Measurements from ENCODE around the gene LRRC4C. TPM values are rescaled to one million over a fixed set of nuclear protein-coding genes. Genes with fewer than 3 reads are reported as not detected.

Gene LRRC4C
- total RNA-seq, 1 experiment from 2014 or later, result not detected

DNA sequence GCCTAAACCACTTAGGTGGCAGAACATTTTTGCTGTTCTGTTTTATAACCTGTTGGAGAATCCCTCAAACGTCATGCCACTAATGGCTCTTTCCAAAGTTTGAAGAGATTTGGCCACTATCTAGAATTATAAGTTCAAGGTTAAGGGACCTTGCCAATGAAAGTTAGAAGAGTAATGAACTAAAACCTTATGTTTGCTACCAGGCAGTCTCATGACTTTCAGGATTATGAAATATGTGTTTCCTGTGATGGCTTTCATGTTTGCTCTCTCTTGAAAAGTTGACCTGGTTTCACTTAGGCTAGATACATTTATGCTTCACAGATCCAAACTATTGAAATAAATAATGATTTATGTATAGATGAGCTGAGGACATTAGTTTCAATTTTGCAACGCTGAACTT is 340.0 kb downstream of the LRRC4C start:
- BruUV-seq (replicated peaks), result no TSS peak
- Histone ChIP-seq H3K79me2 (ENCODE audit: low read length) (no peaks in the 10 kb centered on the region), H4K20me1 (ENCODE audit: low read length) (no peaks in the 10 kb centered on the region), H3F3A (ENCODE audit: low read length, unreplicated experiment) (no peaks in the 10 kb centered on the region), H3K27ac (ENCODE audit: low read length) (no peak overlapping the region), H3K4me1 (ENCODE audit: insufficient read depth, low read length) (no peaks in the 10 kb centered on the region), H3K9ac (ENCODE audit: low read length) (no peak overlapping the region), H3K4me2 (ENCODE audit: low read length) (no peak overlapping the region), H3K4me3 (ENCODE audit: low read length) (no peak overlapping the region), H3K9me2 (replicated peaks; ENCODE audit: low read length) (no peaks in the 10 kb centered on the region), H3K36me3 (ENCODE audit: low read depth, low read length) (no peaks in the 10 kb centered on the region), H3K27me3 (ENCODE audit: low read length) (no peaks in the 10 kb centered on the region), H3K9me3 (ENCODE audit: low read length) (no peaks in the 10 kb centered on the region), H2AFZ (ENCODE audit: low read length) (no peak overlapping the region)
- TF ChIP-seq EZH2 (IDR thresholded peaks at IDR 0.05; ENCODE audit: low read length, unreplicated experiment), result no peak
- no peak for TF ChIP-seq CTCF (conservative IDR thresholded peaks at IDR 0.05; ENCODE audit: low read depth, low read length)
- DNase-seq, result no peak
- CTCF ChIA-PET, result no interaction called here
- POLR2A ChIA-PET (ENCODE audit: unreplicated experiment), result no interaction called here
- intact Hi-C loops (cut with micrococcal nuclease), result no loop called here
- no peak for ATAC-seq

DNA sequence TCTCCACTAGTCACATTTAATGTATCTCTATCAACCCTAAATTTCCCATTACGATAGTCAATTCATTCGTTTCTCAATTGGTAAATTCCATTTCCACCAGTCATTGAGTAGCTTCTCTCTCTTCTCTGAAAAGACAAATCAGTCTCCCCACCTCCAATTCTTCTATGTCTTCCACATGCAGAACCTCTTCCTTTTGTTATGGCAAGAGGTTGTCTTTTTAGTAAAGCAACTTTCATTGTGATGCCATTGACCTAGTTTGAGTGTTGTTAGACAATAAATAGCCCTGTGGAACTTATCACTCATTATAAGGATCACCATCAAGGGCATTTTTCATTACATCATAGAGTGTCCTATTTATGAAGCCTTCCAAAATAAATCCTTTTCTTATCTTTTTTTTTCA is 340.9 kb downstream of the LRRC4C start:
- no peak overlapping the region for H2AFZ ChIP-seq (ENCODE audit: low read length)
- TF ChIP-seq EZH2 (IDR thresholded peaks at IDR 0.05; ENCODE audit: low read length, unreplicated experiment) (no peak), EZH2phosphoT487 (IDR thresholded peaks at IDR 0.05; ENCODE audit: borderline replicate concordance, low read length) (no peak), CTCF (conservative IDR thresholded peaks at IDR 0.05; ENCODE audit: low read depth, low read length) (no peak)
- intact Hi-C loops (cut with micrococcal nuclease), result no loop called here

DNA sequence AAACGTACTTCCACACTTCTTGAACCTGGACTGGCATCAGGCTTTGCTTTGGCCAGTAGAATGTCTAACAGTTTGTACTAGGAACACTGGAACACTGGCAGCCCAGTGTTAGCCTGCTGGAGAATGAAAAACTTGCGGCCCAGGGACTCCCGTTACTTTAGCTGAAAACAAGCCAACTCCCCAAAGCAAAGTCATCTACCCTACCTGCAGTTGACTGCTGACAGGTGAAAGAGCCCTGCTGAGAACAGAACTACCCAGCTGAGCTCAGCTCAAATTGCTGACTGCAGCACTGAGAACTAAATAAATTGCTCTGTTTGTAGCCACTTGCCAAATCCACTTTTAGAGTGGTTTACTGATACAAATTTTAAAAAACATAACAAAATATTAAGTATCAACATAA is 342.5 kb downstream of the LRRC4C start:
- Histone ChIP-seq H3K36me3 (ENCODE audit: low read depth, low read length) (no peaks in the 10 kb centered on the region), H3K27ac (ENCODE audit: low read length) (no peak overlapping the region), H3K27me3 (ENCODE audit: low read length) (no peaks in the 10 kb centered on the region), H3K9ac (ENCODE audit: low read length) (no peak overlapping the region), H3K4me1 (ENCODE audit: insufficient read depth, low read length) (no peaks in the 10 kb centered on the region), H3F3A (ENCODE audit: low read length, unreplicated experiment) (no peaks in the 10 kb centered on the region), H2AFZ (ENCODE audit: low read length) (no peak overlapping the region), H4K20me1 (ENCODE audit: low read length) (no peaks in the 10 kb centered on the region), H3K4me3 (ENCODE audit: low read length) (no peak overlapping the region), H3K4me2 (ENCODE audit: low read length) (no peak overlapping the region), H3K79me2 (ENCODE audit: low read length) (no peaks in the 10 kb centered on the region), H3K9me2 (replicated peaks; ENCODE audit: low read length) (no peaks in the 10 kb centered on the region), H3K9me3 (ENCODE audit: low read length) (no peaks in the 10 kb centered on the region)
- BruUV-seq (replicated peaks), result no TSS peak
- ChIA-PET POLR2A (ENCODE audit: unreplicated experiment) (no interaction called here), CTCF (no interaction called here)
- intact Hi-C loops (cut with micrococcal nuclease), result no loop called here
- TF ChIP-seq EZH2phosphoT487 (IDR thresholded peaks at IDR 0.05; ENCODE audit: borderline replicate concordance, low read length) (no peak), CTCF (conservative IDR thresholded peaks at IDR 0.05; ENCODE audit: low read depth, low read length) (no peak)
- DNase-seq (no peak), ATAC-seq (no peak)

More for the DNA sequence above, 340.9 kb downstream of the LRRC4C start:
- no peak overlapping the region for H3K4me3 ChIP-seq (ENCODE audit: low read length)
- ChIA-PET POLR2A (ENCODE audit: unreplicated experiment) (no interaction called here), CTCF (no interaction called here)
- no peaks in the 10 kb centered on the region for H3F3A ChIP-seq (ENCODE audit: low read length, unreplicated experiment)
- no peaks in the 10 kb centered on the region for H3K9me2 ChIP-seq (replicated peaks; ENCODE audit: low read length)
- no peaks in the 10 kb centered on the region for H3K4me1 ChIP-seq (ENCODE audit: insufficient read depth, low read length)
- H3K4me2 ChIP-seq (ENCODE audit: low read length), result no peak overlapping the region
- DNase-seq (no peak), ATAC-seq (no peak)
- H3K9ac ChIP-seq (ENCODE audit: low read length), result no peak overlapping the region
- no peaks in the 10 kb centered on the region for H3K79me2 ChIP-seq (ENCODE audit: low read length)
- H3K36me3 ChIP-seq (ENCODE audit: low read depth, low read length), result no peaks in the 10 kb centered on the region
- no peaks in the 10 kb centered on the region for H3K9me3 ChIP-seq (ENCODE audit: low read length)
- no peaks in the 10 kb centered on the region for H3K27me3 ChIP-seq (ENCODE audit: low read length)
- no peaks in the 10 kb centered on the region for H4K20me1 ChIP-seq (ENCODE audit: low read length)
- no TSS peak for BruUV-seq (replicated peaks)
- no peak overlapping the region for H3K27ac ChIP-seq (ENCODE audit: low read length)
